Caco-2 (cell line): ENCODE measurements around the gene PITPNM3. TPM values are rescaled to one million over a fixed set of nuclear protein-coding genes. Genes with fewer than 3 reads are reported as not detected.

Source experiments
- BruUV-seq: library from RNA; stranded (reverse); fragments of 400-500 nt; replicated peaks from 2 replicates; lab custom pipeline; 2021; lab: Mats Ljungman, UMichigan
- CTCF ChIA-PET: fragments of 300-600 bp; sonication (Branson Sonifier 250); formaldehyde crosslinking; loops from one replicate; lab custom pipeline; 2022; ENCODE audit warnings: antibody characterized with exemption; lab: Charles Lee
- POLR2A ChIA-PET: fragments of 300-600 bp; sonication (Branson Sonifier 250); formaldehyde crosslinking; loops from one replicate; lab custom pipeline; 2022; ENCODE audit warnings: antibody characterized with exemption; lab: Charles Lee
- DNase-seq, 2 experiments: peaks; one replicate each; pipeline versions ENCODE4 v3.0.0 to v3.0.0-alpha.2; 2020 to 2022
- H3K27me3 ChIP-seq: replicated peaks from 2 replicates; pipeline ENCODE4 v1.6.0; 2011; ENCODE audit warnings: low read length; ENCODE audit not compliant: control insufficient read depth, insufficient read depth
- H3K36me3 ChIP-seq: 2 replicates; pipeline ENCODE4 v1.5.1; 2011; ENCODE audit warnings: low read length; ENCODE audit not compliant: control insufficient read depth, insufficient read depth
- H3K4me1 ChIP-seq: fragments of 250-450 bp; sonication (Bioruptor Pico); 2 replicates; pipeline ENCODE4 v1.5.1; 2020; ENCODE audit warnings: mild to moderate bottlenecking
- H3K4me3 ChIP-seq: 2 replicates; pipeline ENCODE4 v1.5.1; 2011; ENCODE audit warnings: low read depth, mild to moderate bottlenecking, control low read depth, low read length
- H3K9me3 ChIP-seq: fragments of 250-450 bp; sonication (Bioruptor Pico); 2 replicates; pipeline ENCODE4 v1.5.1; 2020; ENCODE audit warnings: mild to moderate bottlenecking, moderate library complexity
- H3K27ac Mint-ChIP-seq: one replicate; pipeline ENCODE4 v1.8.0; 2022; ENCODE audit warnings: mixed read lengths; ENCODE audit not compliant: unreplicated experiment
- H3K27me3 Mint-ChIP-seq: one replicate; pipeline ENCODE4 v1.8.0; 2022; ENCODE audit warnings: mixed read lengths; ENCODE audit not compliant: insufficient read depth, unreplicated experiment
- H3K36me3 Mint-ChIP-seq: one replicate; pipeline ENCODE4 v1.8.0; 2022; ENCODE audit warnings: mild to moderate bottlenecking, mixed read lengths; ENCODE audit not compliant: insufficient read depth, unreplicated experiment
- H3K4me1 Mint-ChIP-seq: one replicate; pipeline ENCODE4 v1.8.0; 2022; ENCODE audit warnings: low read depth, mixed read lengths; ENCODE audit not compliant: unreplicated experiment
- H3K4me3 Mint-ChIP-seq: one replicate; pipeline ENCODE4 v1.8.0; 2022; ENCODE audit warnings: mild to moderate bottlenecking, moderate library complexity, mixed read lengths; ENCODE audit not compliant: unreplicated experiment
- H3K9me3 Mint-ChIP-seq: one replicate; pipeline ENCODE4 v1.8.0; 2022; ENCODE audit warnings: mixed read lengths; ENCODE audit not compliant: unreplicated experiment
- CTCF ChIP-seq, 2 experiments: fragments of 200-600 bp in 1 of 2; IDR thresholded peaks; 1 replicate in 1 of 2; 2 replicates in 1 of 2; pipeline versions ENCODE4 v1.5.1 to v1.8.0; 2011 to 2022; ENCODE audit warnings: antibody characterized with exemption in 1 of 2, control low read depth in 1 of 2, inconsistent platforms in 1 of 2, low read depth in 1 of 2, low read length in 1 of 2, mild to moderate bottlenecking in 1 of 2, moderate library complexity in 1 of 2; ENCODE audit not compliant: insufficient read depth in 1 of 2, severe bottlenecking in 1 of 2, unreplicated experiment in 1 of 2
- intact Hi-C: fragments of 100-400 bp; cut with micrococcal nuclease; formaldehyde crosslinking; loops from one replicate; pipeline ENCODE4 v1.10.0; 2022; ENCODE audit not compliant: unreplicated experiment
- total RNA-seq: library from RNA; stranded (reverse); gene quantifications from 2 replicates; pipeline ENCODE4 v1.2.3, GENCODE V29; 2022

The PITPNM3 gene
- total RNA-seq, 1 experiment from 2014 or later = 0.50 TPM

GRCh38 chr17:6542577-6542976, 13.8 kb downstream of the PITPNM3 start:
- Mint-ChIP-seq H3K9me3 (no peaks in the 10 kb centered on the region), H3K36me3 (no peaks in the 10 kb centered on the region), H3K27me3 (no peaks in the 10 kb centered on the region), H3K4me1 (no peaks in the 10 kb centered on the region), H3K4me3 (no peak overlapping the region), H3K27ac (no peak overlapping the region)
- ChIA-PET CTCF (no interaction called here), POLR2A (no interaction called here)
- Histone ChIP-seq H3K9me3 (no peaks in the 10 kb centered on the region), H3K36me3 (no peaks in the 10 kb centered on the region), H3K27me3 (no peaks in the 10 kb centered on the region), H3K4me1 (no peaks in the 10 kb centered on the region), H3K4me3 (no peak overlapping the region)
- no peak for DNase-seq
- no TSS peak for BruUV-seq
- intact Hi-C loops = no loop called here
- TF ChIP-seq CTCF (IDR thresholded peaks at IDR 0.05; ENCODE audit: insufficient read depth in 1 of 2, low read depth in 1 of 2, low read length in 1 of 2, severe bottlenecking in 1 of 2, unreplicated experiment in 1 of 2) = no peak

GRCh38 chr17:6541886-6542285, 14.5 kb downstream of the PITPNM3 start:
- H3K9me3 Mint-ChIP-seq = no peaks in the 10 kb centered on the region
- DNase-seq = no peak
- H3K36me3 Mint-ChIP-seq = no peaks in the 10 kb centered on the region
- Histone ChIP-seq H3K36me3 (no peaks in the 10 kb centered on the region), H3K27me3 (no peaks in the 10 kb centered on the region), H3K9me3 (no peaks in the 10 kb centered on the region), H3K4me3 (no peak overlapping the region), H3K4me1 (no peaks in the 10 kb centered on the region)
- H3K27ac Mint-ChIP-seq = no peak overlapping the region
- H3K4me3 Mint-ChIP-seq = no peak overlapping the region
- POLR2A ChIA-PET = no interaction called here
- H3K27me3 Mint-ChIP-seq = no peaks in the 10 kb centered on the region
- H3K4me1 Mint-ChIP-seq = no peaks in the 10 kb centered on the region
- intact Hi-C loops = no loop called here
- CTCF ChIA-PET = no interaction called here
- no TSS peak for BruUV-seq
- TF ChIP-seq CTCF (IDR thresholded peaks at IDR 0.05; ENCODE audit: insufficient read depth in 1 of 2, low read depth in 1 of 2, low read length in 1 of 2, severe bottlenecking in 1 of 2, unreplicated experiment in 1 of 2) = no peak

GRCh38 chr17:6539871-6540270, 16.5 kb downstream of the PITPNM3 start:
- TF ChIP-seq CTCF (IDR thresholded peaks at IDR 0.05; ENCODE audit: insufficient read depth in 1 of 2, low read depth in 1 of 2, low read length in 1 of 2, severe bottlenecking in 1 of 2, unreplicated experiment in 1 of 2) = no peak
- ChIA-PET POLR2A (no interaction called here), CTCF (no interaction called here)
- Histone ChIP-seq H3K9me3 (no peaks in the 10 kb centered on the region), H3K36me3 (no peaks in the 10 kb centered on the region), H3K4me1 (no peaks in the 10 kb centered on the region), H3K4me3 (no peak overlapping the region), H3K27me3 (no peaks in the 10 kb centered on the region)
- no peak for DNase-seq
- Mint-ChIP-seq H3K4me3 (no peak overlapping the region), H3K36me3 (no peaks in the 10 kb centered on the region), H3K27ac (no peak overlapping the region), H3K27me3 (no peaks in the 10 kb centered on the region), H3K9me3 (no peaks in the 10 kb centered on the region), H3K4me1 (no peaks in the 10 kb centered on the region)
- intact Hi-C loops = no loop called here
- BruUV-seq = no TSS peak
